Glomerular visceral epithelial cell (primary cell): ENCODE measurements around the gene DAD1.
A peak's percentile ranks its signal among the peaks of the same experiment; 100 is the strongest.
"Not testable (repeated sequence)": the region's sequence is repeated elsewhere in the genome, so short reads cannot be mapped to it uniquely, and the experiment has no call there.

ENCODE experiments used
- DNase-seq: peaks from one replicate; pipeline ENCODE4 v3.0.0-alpha.2; 2016; ENCODE audit errors: extremely low spot score

The DAD1 gene

DNA sequence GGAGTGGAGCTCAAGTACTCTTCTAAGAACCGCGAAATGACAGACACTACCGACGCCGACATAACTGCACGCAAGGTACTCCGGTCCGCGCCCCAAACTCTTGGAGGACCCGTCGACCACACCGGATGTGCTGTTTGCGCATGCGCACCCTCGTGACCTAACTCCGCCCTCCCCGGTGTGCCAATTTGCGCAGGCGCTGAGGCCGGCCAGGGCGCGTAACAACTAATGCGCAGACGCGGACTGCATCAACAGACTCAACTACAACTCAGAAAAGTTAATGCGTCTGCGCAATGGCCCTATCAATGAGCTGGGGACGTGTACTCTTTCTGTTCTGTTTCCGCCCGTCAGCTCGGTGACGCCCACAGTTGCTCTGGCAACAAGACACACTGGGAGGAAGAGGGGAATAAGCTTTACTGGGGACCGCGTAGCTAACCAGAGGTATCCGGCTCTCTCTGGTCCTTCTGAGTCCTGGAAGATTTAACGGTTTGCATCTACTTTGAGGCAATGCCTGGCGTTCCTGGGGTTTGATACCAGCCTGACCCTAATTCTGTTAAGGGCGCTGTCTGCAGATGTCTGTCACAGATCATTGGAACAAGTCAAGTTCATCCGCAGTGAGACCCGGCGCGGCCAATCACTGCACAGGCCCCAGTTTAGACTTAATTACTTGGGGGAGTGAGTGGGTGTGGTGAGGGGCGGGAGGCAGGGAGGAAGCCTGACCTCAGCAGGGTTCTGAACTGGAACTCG lies at the start of gene DAD1:
Gene DAD1 (minus strand): TSS at position 129 of the 744 bp plus-strand sequence. CDS start 67 bp downstream, at position 62.
- peak; percentile 100 for DNase-seq

DNA sequence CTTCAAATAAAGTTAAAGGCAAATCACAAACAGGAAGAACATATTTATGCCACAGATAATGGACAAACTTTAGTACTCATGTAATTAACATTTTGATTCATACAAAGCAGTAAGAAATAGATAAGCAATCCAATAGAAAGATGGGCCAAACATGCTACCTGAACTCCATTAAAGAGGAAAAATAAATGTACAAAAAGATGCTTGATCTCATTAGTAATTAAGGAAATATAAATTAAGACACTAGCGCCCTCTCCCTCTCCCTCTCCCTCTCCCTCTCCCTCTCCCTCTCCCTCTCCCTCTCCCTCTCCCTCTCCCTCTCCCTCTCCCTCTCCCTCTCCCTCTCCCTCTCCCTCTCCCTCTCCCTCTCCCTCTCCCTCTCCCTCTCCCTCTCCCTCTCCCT lies 47.0 kb upstream of the DAD1 start:
- not testable (repeated sequence) for DNase-seq

DNA sequence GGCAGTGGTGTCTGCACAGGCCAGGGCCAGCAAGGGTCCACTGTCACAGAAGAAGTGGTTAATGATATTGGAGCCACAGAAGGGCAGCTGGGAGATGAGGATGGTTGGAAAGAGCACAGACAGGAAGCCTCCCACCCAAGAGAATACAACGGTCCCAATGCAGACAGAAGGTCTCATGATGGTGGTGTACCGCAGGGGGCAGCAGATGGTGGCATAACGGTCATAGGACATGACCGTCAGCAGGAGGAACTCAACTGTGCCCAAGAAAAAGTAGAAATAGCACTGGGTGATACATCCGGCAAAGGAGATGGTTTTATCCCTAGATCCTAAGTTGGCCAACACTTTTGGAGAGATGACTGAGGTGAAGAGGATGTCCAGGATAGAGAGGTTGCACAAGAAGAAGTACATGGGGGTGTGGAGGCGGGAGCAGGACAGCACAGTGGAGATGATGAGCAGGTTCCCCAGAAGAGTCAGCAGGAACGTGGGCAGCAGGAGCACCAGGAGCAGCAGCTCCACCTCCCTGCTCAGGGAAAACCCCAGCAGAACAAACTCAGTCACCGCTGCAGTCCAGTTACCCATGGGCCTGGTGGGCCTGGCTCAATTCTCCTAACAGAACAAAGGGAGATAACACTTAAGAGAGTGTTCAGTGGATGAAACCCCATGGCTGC lies 45.3 kb upstream of the DAD1 start:
- DNase-seq: no peak

DNA sequence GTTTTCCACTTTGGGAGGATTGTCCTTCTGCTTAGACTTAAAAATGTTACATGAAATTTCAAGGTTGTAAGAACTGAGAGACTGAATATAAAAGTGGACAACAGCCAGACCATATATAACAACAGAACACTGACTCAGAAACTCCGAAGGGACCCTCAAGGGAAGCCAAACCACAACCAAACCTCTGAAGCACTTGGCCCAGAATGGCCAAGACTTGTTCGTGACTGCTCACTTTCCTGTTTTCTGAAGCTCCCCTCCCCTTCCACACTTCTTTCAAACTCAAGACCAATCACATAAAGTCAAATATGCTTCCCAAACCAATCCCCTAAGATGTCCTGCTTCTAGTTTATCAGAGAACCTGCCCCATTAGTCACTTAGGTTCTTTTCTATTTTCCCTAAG lies 41.5 kb upstream of the DAD1 start:
- no peak for DNase-seq

DNA sequence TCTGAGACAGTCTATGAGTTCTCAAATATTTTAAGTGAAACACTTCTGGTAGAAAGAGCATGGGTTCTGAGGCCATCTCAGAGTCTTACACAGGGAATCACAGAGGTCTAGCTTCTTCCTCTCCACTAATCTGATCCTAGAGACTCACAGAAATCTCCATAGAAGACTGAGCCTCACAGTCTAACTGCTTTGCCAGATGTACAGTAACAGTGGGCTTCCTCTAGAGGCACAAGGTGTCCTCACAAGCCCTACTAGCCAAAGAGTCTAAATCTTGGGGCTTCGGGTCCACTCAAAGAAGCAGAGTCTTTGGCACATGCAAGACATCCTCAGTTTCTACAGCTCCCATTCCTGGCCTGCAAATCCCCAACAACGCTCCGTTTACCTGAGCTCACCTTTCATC lies 41.0 kb upstream of the DAD1 start:
- DNase-seq: no peak

DNA sequence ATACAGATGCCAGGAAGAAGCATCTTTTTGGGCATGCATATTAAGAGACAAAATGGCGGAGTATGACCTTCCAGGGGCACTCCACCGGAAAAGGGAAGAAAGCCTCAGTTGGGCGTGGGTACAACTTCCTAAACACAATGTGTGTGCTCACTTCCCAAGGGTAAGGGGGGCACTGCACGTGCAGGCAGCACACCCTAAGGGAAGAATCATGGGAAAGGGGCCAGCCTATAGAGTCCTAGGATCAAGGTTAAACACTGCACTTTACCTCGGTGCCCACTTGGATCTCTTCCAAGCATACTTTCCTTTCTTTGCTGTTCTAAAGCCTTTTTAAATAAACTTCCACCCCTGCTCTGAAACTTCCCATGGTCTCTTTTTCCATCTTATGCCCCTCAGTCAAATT lies 40.3 kb upstream of the DAD1 start:
- DNase-seq: no peak

DNA sequence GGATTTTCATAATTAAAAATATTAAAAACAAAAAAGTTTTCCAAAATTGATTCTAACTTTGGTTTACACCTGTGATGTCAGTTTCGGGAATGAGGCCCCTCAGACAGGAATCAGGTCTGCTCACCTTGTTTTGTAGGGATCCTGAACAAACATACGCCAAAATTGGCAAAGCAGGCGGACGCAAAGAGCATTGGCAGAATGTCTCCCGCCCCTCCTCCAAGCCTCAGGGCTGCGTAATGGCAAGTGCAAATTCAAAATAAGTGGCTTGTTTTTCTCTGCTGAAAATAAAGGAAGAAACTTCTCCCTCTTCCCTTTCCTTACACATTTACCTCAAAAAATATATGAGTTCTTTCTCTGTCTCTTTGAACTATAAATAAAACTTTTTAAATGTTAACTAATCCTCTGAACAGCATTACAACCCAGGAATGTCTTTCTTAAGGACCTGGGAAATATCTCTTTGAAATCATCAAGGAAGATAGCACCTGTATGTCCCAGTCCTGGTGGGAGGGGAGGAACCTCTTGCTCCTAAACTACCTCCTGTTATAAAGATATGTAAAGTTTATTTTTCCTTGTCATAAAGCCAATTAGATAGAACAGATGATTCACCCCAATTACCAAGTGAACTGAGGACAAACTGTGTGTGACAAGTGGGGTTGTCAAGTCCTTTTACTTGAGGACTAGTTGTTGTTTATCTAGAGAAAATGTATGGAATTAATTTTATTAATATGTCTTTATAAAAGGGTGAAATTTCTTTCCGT lies 38.7 kb upstream of the DAD1 start:
- no peak for DNase-seq

DNA sequence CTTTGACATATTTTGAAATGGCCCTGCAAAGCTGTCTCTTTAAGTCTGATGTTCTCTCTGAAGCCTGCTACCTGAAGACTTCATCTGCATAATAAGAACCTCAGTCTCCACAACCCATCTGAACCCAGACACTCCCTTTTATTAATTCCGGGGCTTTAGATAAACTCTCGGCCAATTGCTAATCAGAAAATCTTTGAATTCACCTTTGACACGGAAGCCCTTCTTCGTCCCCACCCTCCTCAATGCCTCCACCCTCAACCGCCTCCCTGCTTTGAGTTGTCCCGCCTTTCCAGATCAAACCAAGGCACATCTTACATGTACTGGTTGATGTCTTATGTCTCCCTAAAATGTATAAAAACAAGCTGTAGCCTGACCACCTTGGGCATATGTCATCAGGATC lies 37.6 kb upstream of the DAD1 start:
- DNase-seq: no peak

DNA sequence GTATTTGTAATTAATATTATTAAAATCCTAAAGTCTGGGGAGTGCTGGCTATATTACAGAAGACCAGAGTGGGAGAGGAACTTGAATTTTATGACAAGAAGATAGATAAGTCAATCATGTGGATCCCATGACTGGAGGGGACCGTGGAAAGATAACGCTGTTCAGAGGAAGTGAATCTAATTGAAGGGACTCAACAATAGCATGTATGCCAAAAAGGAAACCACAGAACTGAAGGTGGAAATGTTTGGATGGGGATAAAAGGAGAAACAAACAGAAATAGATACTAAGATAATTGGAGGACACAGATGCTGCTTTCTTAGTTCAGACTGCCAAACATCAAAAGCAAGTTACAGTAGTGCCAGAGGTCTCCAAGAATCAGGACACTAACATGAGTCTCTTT lies 34.0 kb upstream of the DAD1 start:
- no peak for DNase-seq

DNA sequence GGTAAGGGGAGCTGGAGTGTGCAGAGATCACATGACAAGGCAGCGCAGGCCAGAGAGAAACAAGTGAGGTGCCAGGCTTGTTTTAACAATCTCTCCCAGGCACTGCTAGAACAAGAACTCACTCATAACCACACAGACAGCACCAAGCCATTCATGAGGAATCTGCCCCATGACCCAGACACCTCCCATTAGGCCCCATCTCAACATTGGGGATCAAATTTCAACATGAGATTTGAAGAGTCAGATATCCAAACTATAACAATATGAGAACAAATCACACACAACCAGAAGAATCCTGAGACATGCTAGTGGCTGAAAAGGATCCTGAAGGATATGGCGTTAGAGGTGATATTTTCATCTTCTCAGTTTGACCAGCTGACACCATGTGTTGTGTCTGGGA lies 33.2 kb upstream of the DAD1 start:
- DNase-seq: no peak

DNA sequence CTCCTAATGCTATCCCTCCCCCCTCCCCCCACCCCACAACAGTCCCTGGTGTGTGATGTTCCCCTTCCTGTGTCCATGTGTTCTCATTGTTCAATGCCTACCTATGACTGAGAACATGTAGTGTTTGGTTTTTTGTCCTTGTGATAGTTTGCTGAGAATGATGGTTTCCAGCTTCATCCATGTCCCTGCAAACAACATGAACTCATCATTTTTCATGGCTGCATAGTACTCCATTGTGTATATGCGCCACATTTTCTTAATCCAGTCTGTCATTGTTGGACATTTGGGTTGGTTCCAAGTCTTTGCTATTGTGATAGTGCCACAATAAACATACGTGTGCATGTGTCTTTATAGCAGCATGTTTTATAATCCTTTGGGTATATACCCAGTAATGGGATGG lies 26.7 kb upstream of the DAD1 start:
- not testable (repeated sequence) for DNase-seq

DNA sequence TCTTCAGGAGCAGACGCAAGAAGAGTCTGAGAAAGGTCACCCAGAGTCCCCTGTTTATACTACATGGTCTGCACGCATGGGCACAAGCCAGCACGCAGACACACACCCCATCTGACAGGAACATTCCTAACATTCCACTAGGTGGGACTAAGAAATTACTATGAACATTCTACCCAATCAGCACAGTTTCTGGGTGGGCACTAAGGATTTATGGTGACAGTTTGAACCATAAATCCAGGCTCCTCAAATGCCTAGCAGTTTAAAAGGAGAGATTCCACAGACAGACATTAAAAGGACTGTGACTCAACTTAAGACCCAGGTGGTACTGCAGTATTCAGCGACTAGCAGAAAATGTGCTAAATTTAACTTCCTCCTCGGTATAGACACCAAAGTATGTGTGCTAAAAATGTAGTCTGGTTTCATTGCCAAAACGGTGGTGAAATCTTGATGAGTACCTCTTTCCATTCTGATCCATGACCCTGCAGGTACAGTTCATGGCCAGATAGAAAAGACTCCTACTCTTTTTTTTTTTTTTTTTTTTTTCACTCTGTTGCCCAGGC lies 25.3 kb upstream of the DAD1 start:
- DNase-seq: peak; percentile 97

DNA sequence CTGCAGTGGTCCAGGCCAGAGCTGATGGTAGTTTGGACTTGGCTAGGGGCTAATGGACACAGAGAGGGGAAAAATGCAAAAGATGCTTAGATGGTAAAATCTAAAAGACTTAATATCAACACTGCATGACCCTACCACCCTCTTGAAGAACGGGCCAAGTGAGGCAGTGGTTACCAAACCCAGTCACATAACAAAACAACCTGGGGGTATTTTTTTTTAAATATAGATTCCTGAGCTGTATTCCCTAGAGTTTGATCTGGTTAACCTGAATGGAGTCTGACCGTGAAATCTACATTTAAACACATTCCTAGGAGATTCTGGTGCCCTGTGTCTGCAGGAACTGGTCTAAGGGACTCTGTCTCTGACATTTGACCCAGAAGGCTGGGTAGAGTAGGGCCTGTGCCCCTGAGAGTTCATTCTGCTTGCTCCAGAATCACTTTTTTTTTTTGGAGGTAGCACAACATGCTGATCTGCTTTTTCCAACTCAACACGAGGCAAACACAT lies 24.8 kb upstream of the DAD1 start:
- no peak for DNase-seq

DNA sequence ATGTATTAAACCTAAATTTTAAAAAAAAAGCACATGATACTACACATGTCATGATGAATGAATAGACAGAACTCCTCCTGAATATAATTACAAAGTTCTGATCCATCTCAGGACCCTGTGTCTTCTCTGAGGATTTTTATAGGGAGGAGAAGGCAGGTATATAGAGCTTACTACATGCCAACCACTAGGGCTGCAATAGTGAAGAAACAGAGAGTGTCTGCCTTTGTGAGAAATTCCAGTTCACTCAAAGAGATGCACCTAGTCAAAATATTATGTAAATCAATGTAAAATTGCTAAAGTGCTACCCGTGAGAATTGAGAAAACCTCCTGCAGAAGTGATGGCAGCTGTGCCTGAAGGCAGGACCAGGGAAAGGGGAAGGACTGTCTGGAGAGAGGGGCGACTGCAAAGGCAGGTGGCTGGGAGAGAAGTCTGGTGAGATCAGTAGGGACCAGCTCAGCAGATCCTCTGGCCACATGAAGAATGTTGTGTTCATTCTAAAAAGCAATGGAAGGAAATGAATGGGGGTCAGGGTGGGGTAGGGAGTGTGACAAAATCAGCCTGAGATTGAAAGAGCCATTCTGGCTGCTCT lies 24.2 kb upstream of the DAD1 start:
- DNase-seq: no peak

DNA sequence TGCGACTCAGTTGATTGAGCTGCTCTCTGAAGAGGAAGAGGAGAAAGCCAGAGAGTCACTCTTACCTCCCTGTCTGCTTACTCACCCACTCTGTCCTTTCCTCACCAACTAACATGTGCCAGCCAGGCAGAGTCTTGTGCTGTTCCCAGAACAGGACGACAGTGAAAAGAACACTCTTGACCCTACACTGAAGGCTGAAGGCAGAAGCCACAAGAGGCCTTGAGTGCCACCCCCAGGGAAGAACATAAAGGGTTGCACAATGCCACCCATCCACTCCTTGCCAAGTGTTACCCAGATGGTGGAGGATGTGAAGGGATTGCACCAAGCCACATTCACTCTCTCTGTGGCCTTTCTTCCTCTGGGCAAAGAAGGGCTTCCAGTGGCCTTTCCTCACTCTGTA lies 21.9 kb upstream of the DAD1 start:
- DNase-seq: no peak

DNA sequence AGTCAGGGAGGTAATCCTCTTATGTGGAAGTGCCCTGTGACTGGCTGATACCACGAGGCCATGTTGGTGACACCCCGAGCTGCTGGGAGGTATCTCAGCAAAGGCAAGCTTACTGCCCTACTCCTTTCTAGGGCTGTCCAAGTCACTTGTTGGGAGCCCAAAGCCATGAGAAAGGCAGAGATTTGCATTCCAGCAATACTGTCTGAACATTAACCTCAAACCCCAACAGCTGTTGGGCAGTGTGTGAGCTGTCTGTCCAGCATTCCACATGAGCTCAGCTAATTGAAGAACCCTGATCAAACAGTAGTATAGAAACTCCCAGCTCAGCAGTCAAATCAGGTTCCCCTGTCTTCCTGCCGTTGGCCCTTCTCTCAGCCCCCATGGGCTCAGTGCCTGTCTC lies 18.3 kb upstream of the DAD1 start:
- peak; percentile 23 for DNase-seq

DNA sequence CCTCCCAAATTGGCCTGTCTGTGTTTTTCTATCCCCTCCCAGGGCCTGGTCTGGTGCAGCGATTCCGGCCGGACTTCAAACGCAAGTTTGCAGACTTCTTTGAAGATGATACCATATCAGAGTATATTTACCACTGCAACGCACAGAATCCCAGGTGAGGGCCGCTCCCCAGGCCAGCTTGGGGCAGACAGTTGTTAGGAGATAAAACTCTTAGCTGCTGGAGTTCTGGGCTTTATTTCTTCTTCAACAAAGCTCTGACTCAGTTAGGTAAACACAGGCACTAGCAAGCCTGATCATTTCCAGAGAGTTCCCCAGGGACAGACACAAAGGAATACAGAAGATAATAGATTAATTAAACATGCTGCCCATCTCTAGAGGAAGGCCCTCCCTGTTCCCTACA lies 17.4 kb upstream of the DAD1 start:
- DNase-seq: no peak

DNA sequence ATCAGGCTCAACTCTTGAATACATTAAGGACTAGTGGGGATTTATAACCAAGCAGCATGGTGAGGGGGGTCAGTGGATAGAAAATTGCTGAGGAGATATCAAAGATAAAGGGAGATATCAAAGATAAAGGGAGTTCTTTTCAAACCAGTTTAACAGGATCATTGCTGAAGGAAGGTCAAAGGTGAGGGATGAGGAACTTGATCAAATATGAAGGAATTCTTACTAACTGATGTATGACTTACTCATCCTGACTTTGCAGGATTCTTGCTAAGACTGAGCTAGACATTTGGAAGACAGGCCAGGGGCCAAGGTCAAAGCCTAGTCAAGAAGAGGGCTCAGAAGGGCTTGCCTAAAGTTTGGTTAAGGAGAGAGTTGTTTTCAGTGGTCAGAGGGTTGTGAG lies 13.8 kb upstream of the DAD1 start:
- no peak for DNase-seq

DNA sequence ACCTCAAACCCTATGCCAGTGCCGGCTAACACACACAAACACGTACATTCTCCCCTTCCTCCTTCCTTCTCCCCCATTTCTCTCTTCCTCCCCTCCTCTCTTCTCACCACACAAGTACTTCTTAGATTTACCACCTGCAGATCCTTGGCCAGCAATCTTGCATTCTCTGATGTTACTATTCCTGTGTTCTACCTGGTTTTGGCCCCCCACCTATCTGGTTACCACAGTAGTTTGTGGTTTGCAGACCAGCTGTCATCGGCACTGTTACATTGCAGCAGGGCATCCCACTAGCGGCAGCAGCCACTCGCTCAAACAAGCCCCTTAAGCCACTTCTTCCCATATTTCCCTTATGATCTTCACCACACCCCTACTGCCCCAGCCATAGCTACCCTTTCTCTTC lies 13.0 kb upstream of the DAD1 start:
- DNase-seq: no peak

DNA sequence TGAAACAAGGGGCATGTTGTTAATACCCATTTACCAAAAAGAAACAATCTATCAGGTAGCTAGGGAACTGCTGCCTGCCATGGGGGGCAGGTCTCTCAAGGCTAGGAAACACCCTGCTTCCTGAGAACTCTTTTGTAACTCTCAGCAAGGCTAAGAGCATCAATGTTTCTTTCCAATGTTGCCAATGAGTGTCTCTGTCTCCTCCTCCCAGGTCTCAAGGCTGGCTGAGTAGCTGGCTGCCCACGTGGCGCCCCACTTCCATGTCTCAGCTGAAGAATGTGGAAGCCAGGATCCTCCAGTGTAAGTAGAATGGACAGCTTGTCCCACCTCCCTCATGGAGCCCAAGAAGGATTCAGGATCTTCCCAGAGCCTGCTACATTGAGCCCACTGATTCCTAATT lies 12.4 kb upstream of the DAD1 start:
- DNase-seq: no peak

DNA sequence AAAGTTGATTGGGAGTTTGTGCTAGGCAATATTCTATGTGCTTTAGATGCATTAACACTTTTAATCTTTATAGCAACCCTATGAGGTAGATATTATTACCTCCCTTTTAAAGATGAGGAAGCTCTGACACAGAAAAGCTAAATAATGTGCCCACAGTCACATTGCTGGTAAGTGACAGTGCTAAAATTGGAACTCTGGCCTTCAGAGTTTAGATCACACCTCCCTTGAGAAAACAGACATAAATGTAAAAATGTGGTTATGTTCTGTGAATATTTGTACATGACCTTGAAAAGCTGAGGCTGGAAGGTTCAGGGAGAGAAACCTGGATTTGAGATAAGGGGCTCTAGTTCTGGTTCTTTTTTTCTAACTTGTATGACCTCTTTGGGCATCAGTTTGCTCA lies 11.0 kb upstream of the DAD1 start:
- no peak for DNase-seq

DNA sequence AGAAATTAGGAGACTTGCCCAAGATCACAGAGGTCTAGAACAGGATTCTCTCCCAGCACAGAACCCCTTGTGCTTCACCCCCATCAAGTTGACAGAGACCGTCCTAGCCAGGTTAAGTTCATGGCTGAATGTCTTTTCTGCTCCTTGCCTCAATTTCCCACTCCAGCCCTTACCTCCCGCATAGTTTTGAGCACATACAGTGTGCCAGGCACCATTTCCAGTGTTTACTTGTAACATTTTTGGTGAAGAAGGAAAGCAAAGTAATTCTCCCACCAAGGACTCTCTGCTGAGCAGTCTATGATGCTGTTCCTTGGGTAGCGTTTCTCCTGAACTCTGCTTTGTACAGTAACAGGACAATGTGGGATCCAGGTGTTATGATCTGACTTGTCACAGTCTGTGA lies 10.3 kb upstream of the DAD1 start:
- no peak for DNase-seq
